BLaER1 (cell line): ENCODE measurements around the gene CFAP161.

Source experiments
- H3K27ac ChIP-seq: shearing (Covaris generic); formaldehyde crosslinking; 2 replicates; pipeline ENCODE4 v1.8.1; 2022
- H3K27me3 ChIP-seq: shearing (Covaris generic); formaldehyde crosslinking; 2 replicates; pipeline ENCODE4 v1.8.1; 2022
- H3K36me3 ChIP-seq: shearing (Covaris generic); formaldehyde crosslinking; 2 replicates; pipeline ENCODE4 v1.8.1; 2022
- H3K4me1 ChIP-seq: shearing (Covaris generic); formaldehyde crosslinking; 2 replicates; pipeline ENCODE4 v1.8.1; 2022
- H3K4me2 ChIP-seq: shearing (Covaris generic); formaldehyde crosslinking; 2 replicates; pipeline ENCODE4 v1.8.1; 2022
- H3K4me3 ChIP-seq: shearing (Covaris generic); formaldehyde crosslinking; 2 replicates; pipeline ENCODE4 v1.8.1; 2022
- H3K9ac ChIP-seq: shearing (Covaris generic); formaldehyde crosslinking; 2 replicates; pipeline ENCODE4 v1.8.1; 2022
- H3K9me3 ChIP-seq: shearing (Covaris generic); formaldehyde crosslinking; 2 replicates; pipeline ENCODE4 v1.8.1; 2022
- H4K20me1 ChIP-seq: shearing (Covaris generic); formaldehyde crosslinking; 2 replicates; pipeline ENCODE4 v1.8.1; 2022
- Cebpa-rat ChIP-seq: shearing (Covaris generic); IDR thresholded peaks from 2 replicates; pipeline ENCODE4 v1.8.1; 2022

CFAP161 gene

GRCh38 chr15:81106560-81106959, 27.5 kb upstream of the CFAP161 start:
- Histone ChIP-seq H3K27ac (no peak overlapping the region), H3K36me3 (no peaks in the 10 kb centered on the region), H3K4me1 (no peaks in the 10 kb centered on the region), H3K27me3 (no peaks in the 10 kb centered on the region), H3K9ac (no peak overlapping the region), H3K4me2 (no peak overlapping the region), H3K4me3 (no peak overlapping the region), H4K20me1 (no peaks in the 10 kb centered on the region), H3K9me3 (no peaks in the 10 kb centered on the region)
- TF ChIP-seq Cebpa-rat = no peak

DNA sequence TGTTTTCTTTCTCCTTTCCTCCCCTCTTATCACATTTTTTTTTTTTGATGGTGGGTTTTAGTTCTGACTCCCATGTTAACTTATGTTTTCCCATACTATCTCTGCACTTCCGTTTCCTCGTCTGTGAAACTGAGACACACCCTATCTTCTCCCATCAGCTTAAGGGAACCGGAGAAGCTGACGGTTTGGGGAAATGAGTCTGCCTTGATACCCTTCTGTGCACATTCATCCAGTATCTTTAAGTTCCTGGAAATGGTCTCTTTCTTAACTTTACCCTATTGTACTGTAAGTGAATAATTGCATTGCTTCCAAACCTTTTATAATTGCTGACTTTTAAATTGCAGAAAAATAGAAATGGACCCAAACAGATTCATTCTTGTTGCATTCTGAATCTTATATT, 26.2 kb upstream of the CFAP161 start:
- no peak overlapping the region for H3K9ac ChIP-seq
- no peak overlapping the region for H3K4me2 ChIP-seq

GRCh38 chr15:81108427-81108826, 25.6 kb upstream of the CFAP161 start:
- Histone ChIP-seq H3K4me1 (no peaks in the 10 kb centered on the region), H3K9ac (no peak overlapping the region), H3K36me3 (no peaks in the 10 kb centered on the region), H3K4me3 (no peak overlapping the region), H3K27me3 (no peaks in the 10 kb centered on the region), H3K4me2 (no peak overlapping the region), H3K9me3 (no peaks in the 10 kb centered on the region), H4K20me1 (no peaks in the 10 kb centered on the region), H3K27ac (no peak overlapping the region)
- no peak for TF ChIP-seq Cebpa-rat

More for the DNA sequence above, 26.2 kb upstream of the CFAP161 start:
- Histone ChIP-seq H3K36me3 (no peaks in the 10 kb centered on the region), H4K20me1 (no peaks in the 10 kb centered on the region), H3K4me3 (no peak overlapping the region), H3K27me3 (no peaks in the 10 kb centered on the region), H3K9me3 (no peaks in the 10 kb centered on the region), H3K4me1 (no peaks in the 10 kb centered on the region), H3K27ac (no peak overlapping the region)
- TF ChIP-seq Cebpa-rat = no peak

DNA sequence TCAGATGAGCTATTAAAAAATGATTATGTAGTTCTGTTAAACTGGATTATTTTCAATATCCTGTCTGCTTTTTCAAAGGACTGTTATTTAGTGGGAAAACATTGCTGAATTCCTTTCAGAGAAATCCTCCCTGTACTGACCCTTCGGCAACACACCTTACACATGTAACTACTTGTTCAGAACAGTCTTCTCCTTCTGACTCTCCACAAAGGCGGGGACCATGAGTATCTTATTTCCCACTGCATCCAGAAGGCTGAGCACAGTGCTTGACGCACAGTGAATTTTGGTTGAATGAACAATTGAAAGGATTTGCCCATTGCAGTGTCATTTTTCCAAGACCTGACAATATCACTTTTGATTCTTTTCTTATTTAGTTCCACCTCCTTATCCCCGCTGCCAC, 23.1 kb upstream of the CFAP161 start:
- Histone ChIP-seq H4K20me1 (no peaks in the 10 kb centered on the region), H3K4me1 (no peaks in the 10 kb centered on the region), H3K9me3 (no peaks in the 10 kb centered on the region), H3K27me3 (no peaks in the 10 kb centered on the region), H3K27ac (no peak overlapping the region), H3K4me3 (no peak overlapping the region), H3K36me3 (no peaks in the 10 kb centered on the region), H3K9ac (no peak overlapping the region), H3K4me2 (no peak overlapping the region)
- no peak for TF ChIP-seq Cebpa-rat

- H3K27me3 ChIP-seq = no peaks in the 10 kb centered on the region
- H3K36me3 ChIP-seq = no peaks in the 10 kb centered on the region
- no peak for TF ChIP-seq Cebpa-rat
- H3K4me1 ChIP-seq = no peaks in the 10 kb centered on the region
- no peak overlapping the region for H3K4me2 ChIP-seq
- no peak overlapping the region for H3K27ac ChIP-seq
- H3K4me3 ChIP-seq = no peak overlapping the region
- H4K20me1 ChIP-seq = no peaks in the 10 kb centered on the region
- H3K9me3 ChIP-seq = no peaks in the 10 kb centered on the region
- H3K9ac ChIP-seq = no peak overlapping the region
Measured at GRCh38 chr15:81111510-81112470, 22.3 kb upstream of the CFAP161 start.

- H3K27me3 ChIP-seq = no peaks in the 10 kb centered on the region
- no peaks in the 10 kb centered on the region for H3K4me1 ChIP-seq
- TF ChIP-seq Cebpa-rat = no peak
- no peak overlapping the region for H3K4me2 ChIP-seq
- H3K9ac ChIP-seq = no peak overlapping the region
- no peaks in the 10 kb centered on the region for H4K20me1 ChIP-seq
- no peaks in the 10 kb centered on the region for H3K36me3 ChIP-seq
- H3K9me3 ChIP-seq = peaks cover 2% of the 10 kb centered on the region
- H3K4me3 ChIP-seq = no peak overlapping the region
- H3K27ac ChIP-seq = no peak overlapping the region
Measured at GRCh38 chr15:81113204-81113657, 20.8 kb upstream of the CFAP161 start.

GRCh38 chr15:81113861-81114291, 20.2 kb upstream of the CFAP161 start:
- Histone ChIP-seq H3K4me1 (no peaks in the 10 kb centered on the region), H3K9me3 (peaks cover 5% of the 10 kb centered on the region), H3K27me3 (no peaks in the 10 kb centered on the region), H3K4me3 (no peak overlapping the region), H3K27ac (no peak overlapping the region), H3K4me2 (no peak overlapping the region), H3K9ac (no peak overlapping the region), H4K20me1 (no peaks in the 10 kb centered on the region), H3K36me3 (no peaks in the 10 kb centered on the region)
- TF ChIP-seq Cebpa-rat = no peak

DNA sequence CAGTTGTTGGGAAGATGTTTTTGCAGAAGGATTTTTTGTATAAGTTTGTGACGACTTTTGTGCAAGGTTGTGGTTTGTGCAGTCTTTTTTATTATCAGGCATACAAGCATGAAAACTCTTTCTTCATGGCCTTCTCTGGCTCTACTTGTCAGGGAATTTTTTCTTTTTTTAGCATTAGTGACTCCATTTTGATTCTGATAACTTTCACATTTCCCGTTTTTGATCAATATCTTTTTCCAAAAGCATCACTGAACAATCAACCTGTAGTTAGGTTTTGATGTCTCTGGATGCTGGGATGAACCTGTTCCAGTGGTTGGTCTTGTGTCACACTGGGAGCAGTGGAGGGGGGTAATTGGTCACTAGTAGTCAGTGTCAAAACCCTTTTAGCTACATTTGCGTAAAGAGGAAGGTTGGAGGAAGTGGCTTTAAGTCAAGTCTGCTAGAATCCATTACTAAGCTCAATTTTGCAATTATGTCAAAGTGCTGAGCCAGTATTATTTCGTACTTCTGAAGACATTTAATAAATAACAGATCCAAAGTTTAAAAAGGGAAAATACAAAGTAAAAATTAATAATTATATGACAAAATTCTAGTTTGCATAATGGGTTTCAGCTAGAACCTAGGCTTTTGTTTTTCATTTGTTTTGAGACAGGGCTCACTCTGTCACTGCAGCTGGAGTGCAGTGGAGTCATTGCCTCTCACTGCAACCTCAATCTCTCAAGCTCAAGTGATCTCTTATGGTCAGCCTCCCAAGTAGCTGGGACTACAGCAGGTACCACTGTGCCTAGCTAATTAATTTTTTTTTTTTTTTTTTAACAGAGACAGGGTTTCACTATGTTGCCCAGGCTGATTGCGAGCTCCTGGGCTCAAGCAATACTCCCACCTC, 18.8 kb upstream of the CFAP161 start:
- H3K27ac ChIP-seq = no peak overlapping the region
- H3K4me3 ChIP-seq = no peak overlapping the region
- no peaks in the 10 kb centered on the region for H4K20me1 ChIP-seq
- no peaks in the 10 kb centered on the region for H3K36me3 ChIP-seq
- no peak overlapping the region for H3K4me2 ChIP-seq
- no peak overlapping the region for H3K9ac ChIP-seq
- TF ChIP-seq Cebpa-rat = no peak
- no peaks in the 10 kb centered on the region for H3K27me3 ChIP-seq
- H3K9me3 ChIP-seq = peaks cover 6% of the 10 kb centered on the region
- no peaks in the 10 kb centered on the region for H3K4me1 ChIP-seq

DNA sequence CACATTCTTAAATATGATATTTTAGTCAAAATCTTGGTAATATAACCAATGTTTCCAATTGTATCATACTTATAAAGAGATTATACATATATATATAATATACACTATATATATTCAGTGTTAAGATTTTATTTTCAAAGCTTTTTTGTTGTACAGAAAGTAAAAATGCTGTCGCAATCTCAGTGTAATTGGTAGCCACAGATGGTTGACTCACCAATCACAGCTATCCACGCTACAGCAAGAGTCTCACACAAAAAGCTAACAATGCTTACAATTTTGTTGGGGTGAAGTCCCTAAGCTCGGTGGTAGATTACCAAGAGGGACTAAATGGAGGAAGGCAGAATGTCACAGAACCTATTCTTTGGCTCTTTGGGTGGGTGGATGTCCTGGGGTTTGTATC, 16.9 kb upstream of the CFAP161 start:
- no peak overlapping the region for H3K4me3 ChIP-seq
- H3K4me2 ChIP-seq = no peak overlapping the region
- H3K27ac ChIP-seq = no peak overlapping the region
- TF ChIP-seq Cebpa-rat = no peak
- no peaks in the 10 kb centered on the region for H3K27me3 ChIP-seq
- H3K36me3 ChIP-seq = no peaks in the 10 kb centered on the region
- H3K9ac ChIP-seq = no peak overlapping the region
- H4K20me1 ChIP-seq = no peaks in the 10 kb centered on the region
- no peaks in the 10 kb centered on the region for H3K4me1 ChIP-seq
- H3K9me3 ChIP-seq = peaks cover 14% of the 10 kb centered on the region

GRCh38 chr15:81117581-81117980, 16.5 kb upstream of the CFAP161 start:
- Histone ChIP-seq H3K9ac (no peak overlapping the region), H3K4me3 (no peak overlapping the region), H4K20me1 (no peaks in the 10 kb centered on the region), H3K4me2 (no peak overlapping the region), H3K9me3 (peaks cover 14% of the 10 kb centered on the region), H3K4me1 (no peaks in the 10 kb centered on the region), H3K27ac (no peak overlapping the region), H3K36me3 (no peaks in the 10 kb centered on the region), H3K27me3 (no peaks in the 10 kb centered on the region)
- TF ChIP-seq Cebpa-rat = no peak
